ENCODE data around the gene GTPBP4. TPM values are rescaled to one million over a fixed set of nuclear protein-coding genes. Genes with fewer than 3 reads are reported as not detected.
"Not testable (repeated sequence)": the region's sequence is repeated elsewhere in the genome, so short reads cannot be mapped to it uniquely, and the experiment has no call there.

GTPBP4 gene
- total and polyA plus RNA-seq, 2 donors = 27.4 to 28.4 TPM

- H3K36me3 ChIP-seq (ENCODE audit: insufficient read depth); H3K27ac ChIP-seq (ENCODE audit: low read depth); H3K4me1 ChIP-seq (ENCODE audit: insufficient read depth); H3K4me3 ChIP-seq (ENCODE audit: low read depth, low read length); DNase-seq (ENCODE audit: extremely low spot score): not testable (repeated sequence)
- WGBS = 69% methylated on average over 8 of the region's 8 CpGs
Measured at GRCh38 chr10:1009947-1010346, 21.7 kb downstream of the GTPBP4 start.

- peaks cover 3% of the 10 kb centered on the region for H3K36me3 ChIP-seq (ENCODE audit: insufficient read depth)
Measured at GRCh38 chr10:1010703-1011102, 22.5 kb downstream of the GTPBP4 start.

GRCh38 chr10:1011696-1012095 is 23.5 kb downstream of the GTPBP4 start:
- no peak overlapping the region for H3K27ac ChIP-seq (ENCODE audit: low read depth)
- no peak overlapping the region for H3K4me3 ChIP-seq (ENCODE audit: low read depth, low read length)
- 93% methylated on average over 16 of the region's 16 CpGs for WGBS
- H3K4me1 ChIP-seq (ENCODE audit: insufficient read depth) = no peaks in the 10 kb centered on the region
- peaks cover 3% of the 10 kb centered on the region for H3K36me3 ChIP-seq (ENCODE audit: insufficient read depth)
- no peak for DNase-seq (ENCODE audit: extremely low spot score)

More at GRCh38 chr10:1010703-1011102, 22.5 kb downstream of the GTPBP4 start:
- Histone ChIP-seq H3K4me1 (ENCODE audit: insufficient read depth) (no peaks in the 10 kb centered on the region), H3K27ac (ENCODE audit: low read depth) (no peak overlapping the region), H3K4me3 (ENCODE audit: low read depth, low read length) (no peak overlapping the region)
- 96% methylated on average over 7 of the region's 7 CpGs for WGBS
- DNase-seq (ENCODE audit: extremely low spot score) = no peak

GRCh38 chr10:1015688-1016087 is 27.5 kb downstream of the GTPBP4 start:
- Histone ChIP-seq H3K27ac (ENCODE audit: low read depth) (no peak overlapping the region), H3K4me3 (ENCODE audit: low read depth, low read length) (no peak overlapping the region), H3K36me3 (ENCODE audit: insufficient read depth) (no peaks in the 10 kb centered on the region), H3K4me1 (ENCODE audit: insufficient read depth) (no peaks in the 10 kb centered on the region)
- no peak for DNase-seq (ENCODE audit: extremely low spot score)
- 96% methylated on average over 11 of the region's 11 CpGs for WGBS

- H3K4me3 ChIP-seq (ENCODE audit: low read depth, low read length) = no peak overlapping the region
- WGBS = 94% methylated on average over 10 of the region's 10 CpGs
- H3K36me3 ChIP-seq (ENCODE audit: insufficient read depth) = no peaks in the 10 kb centered on the region
- H3K4me1 ChIP-seq (ENCODE audit: insufficient read depth) = no peaks in the 10 kb centered on the region
- DNase-seq (ENCODE audit: extremely low spot score) = no peak
- H3K27ac ChIP-seq (ENCODE audit: low read depth) = no peak overlapping the region
Measured at GRCh38 chr10:1019362-1019761, 31.1 kb downstream of the GTPBP4 start.

- H3K4me1 ChIP-seq (ENCODE audit: insufficient read depth) = no peaks in the 10 kb centered on the region
- H3K27ac ChIP-seq (ENCODE audit: low read depth) = no peak overlapping the region
- H3K4me3 ChIP-seq (ENCODE audit: low read depth, low read length) = no peak overlapping the region
- 93% methylated on average over 10 of the region's 10 CpGs for WGBS
- no peak for DNase-seq (ENCODE audit: extremely low spot score)
- H3K36me3 ChIP-seq (ENCODE audit: insufficient read depth) = no peaks in the 10 kb centered on the region
Measured at GRCh38 chr10:1020460-1020859, 32.2 kb downstream of the GTPBP4 start.

- WGBS = 93% methylated on average over 9 of the region's 9 CpGs
- Histone ChIP-seq H3K27ac (ENCODE audit: low read depth) (no peak overlapping the region), H3K4me1 (ENCODE audit: insufficient read depth) (no peaks in the 10 kb centered on the region), H3K4me3 (ENCODE audit: low read depth, low read length) (no peak overlapping the region), H3K36me3 (ENCODE audit: insufficient read depth) (no peaks in the 10 kb centered on the region)
- DNase-seq (ENCODE audit: extremely low spot score) = no peak
Measured at GRCh38 chr10:1020958-1021357, 32.7 kb downstream of the GTPBP4 start.

GRCh38 chr10:1022413-1022812 is 34.2 kb downstream of the GTPBP4 start:
- Histone ChIP-seq H3K4me1 (ENCODE audit: insufficient read depth) (no peaks in the 10 kb centered on the region), H3K27ac (ENCODE audit: low read depth) (no peak overlapping the region), H3K4me3 (ENCODE audit: low read depth, low read length) (no peak overlapping the region), H3K36me3 (ENCODE audit: insufficient read depth) (no peaks in the 10 kb centered on the region)
- WGBS = 78% methylated on average over 12 of the region's 12 CpGs
- no peak for DNase-seq (ENCODE audit: extremely low spot score)

GRCh38 chr10:1024103-1024502 is 35.9 kb downstream of the GTPBP4 start:
- Histone ChIP-seq H3K4me1 (ENCODE audit: insufficient read depth) (no peaks in the 10 kb centered on the region), H3K27ac (ENCODE audit: low read depth) (no peak overlapping the region), H3K4me3 (ENCODE audit: low read depth, low read length) (no peak overlapping the region), H3K36me3 (ENCODE audit: insufficient read depth) (no peaks in the 10 kb centered on the region)
- no peak for DNase-seq (ENCODE audit: extremely low spot score)
- WGBS = 92% methylated on average over 12 of the region's 12 CpGs

GRCh38 chr10:1025683-1026082 is 37.4 kb downstream of the GTPBP4 start, which contains the start of gene IDI2:
IDI2 (minus strand) TSS chr10:1025859; CDS start chr10:1024723, 1,136 bp downstream.
- Histone ChIP-seq H3K27ac (ENCODE audit: low read depth) (no peak within 1 kb of the TSS), H3K36me3 (ENCODE audit: insufficient read depth) (no peaks in the 10 kb centered on the region), H3K4me1 (ENCODE audit: insufficient read depth) (no peaks in the 10 kb centered on the region), H3K4me3 (ENCODE audit: low read depth, low read length) (no peak within 1 kb of the TSS)
- WGBS = 77% methylated on average over 1 of the region's 1 CpG
- no peak for DNase-seq (ENCODE audit: extremely low spot score)

- Histone ChIP-seq H3K27ac (ENCODE audit: low read depth) (no peak overlapping the region), H3K36me3 (ENCODE audit: insufficient read depth) (no peaks in the 10 kb centered on the region), H3K4me3 (ENCODE audit: low read depth, low read length) (no peak overlapping the region), H3K4me1 (ENCODE audit: insufficient read depth) (no peaks in the 10 kb centered on the region)
- DNase-seq (ENCODE audit: extremely low spot score) = no peak
- 95% methylated on average over 6 of the region's 6 CpGs for WGBS
Measured at GRCh38 chr10:1026578-1026977, 38.3 kb downstream of the GTPBP4 start.

GRCh38 chr10:1029838-1030237 is 41.6 kb downstream of the GTPBP4 start:
- H3K27ac ChIP-seq (ENCODE audit: low read depth) = no peak overlapping the region
- DNase-seq (ENCODE audit: extremely low spot score) = no peak
- no peaks in the 10 kb centered on the region for H3K4me1 ChIP-seq (ENCODE audit: insufficient read depth)
- H3K4me3 ChIP-seq (ENCODE audit: low read depth, low read length) = no peak overlapping the region
- H3K36me3 ChIP-seq (ENCODE audit: insufficient read depth) = no peaks in the 10 kb centered on the region
- 97% methylated on average over 7 of the region's 7 CpGs for WGBS

GRCh38 chr10:1033601-1034000 is 45.4 kb downstream of the GTPBP4 start:
- H3K4me3 ChIP-seq (ENCODE audit: low read depth, low read length) = no peak overlapping the region

GRCh38 chr10:1034758-1035157 is 46.5 kb downstream of the GTPBP4 start:
- Histone ChIP-seq H3K27ac (ENCODE audit: low read depth) (no peak overlapping the region), H3K4me1 (ENCODE audit: insufficient read depth) (no peaks in the 10 kb centered on the region), H3K4me3 (ENCODE audit: low read depth, low read length) (no peak overlapping the region), H3K36me3 (ENCODE audit: insufficient read depth) (no peaks in the 10 kb centered on the region)
- 37% methylated on average over 3 of the region's 3 CpGs for WGBS
- no peak for DNase-seq (ENCODE audit: extremely low spot score)

More at GRCh38 chr10:1033601-1034000, 45.4 kb downstream of the GTPBP4 start:
- Histone ChIP-seq H3K27ac (ENCODE audit: low read depth) (no peak overlapping the region), H3K4me1 (ENCODE audit: insufficient read depth) (no peaks in the 10 kb centered on the region), H3K36me3 (ENCODE audit: insufficient read depth) (no peaks in the 10 kb centered on the region)
- no peak for DNase-seq (ENCODE audit: extremely low spot score)
- 93% methylated on average over 1 of the region's 1 CpG for WGBS

GRCh38 chr10:1035201-1035600 is 47.0 kb downstream of the GTPBP4 start:
- Histone ChIP-seq H3K27ac (ENCODE audit: low read depth) (peak overlapping the region; percentile 53), H3K4me1 (ENCODE audit: insufficient read depth) (no peaks in the 10 kb centered on the region), H3K36me3 (ENCODE audit: insufficient read depth) (no peaks in the 10 kb centered on the region), H3K4me3 (ENCODE audit: low read depth, low read length) (no peak overlapping the region)
- DNase-seq (ENCODE audit: extremely low spot score) = no peak
- WGBS = 51% methylated on average over 6 of the region's 6 CpGs
